ENCODE measurements around the gene MICAL2.

DNA sequence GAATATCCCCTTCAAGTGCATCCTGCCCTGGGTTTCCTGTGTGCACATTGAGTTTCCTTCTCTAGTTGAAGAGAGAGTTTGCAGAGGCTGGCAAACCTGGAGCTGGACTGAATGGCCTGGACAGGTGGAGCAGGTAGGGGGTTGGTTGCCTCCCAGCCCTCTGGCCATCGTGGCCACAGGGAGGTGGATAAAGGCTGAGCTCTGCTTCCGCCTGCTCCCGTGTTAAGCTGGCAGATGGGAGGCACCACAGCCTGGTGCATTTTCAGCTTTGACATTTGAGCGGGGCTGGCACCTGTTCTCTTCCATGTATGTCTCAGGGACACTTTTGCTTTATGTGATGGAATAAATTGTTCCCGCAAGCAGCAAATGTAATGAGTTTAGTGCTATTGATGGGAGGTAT lies 11.1 kb downstream of the MICAL2 start:
- no peak for TF ChIP-seq ZNF12 (CRISPR knock-in tag; IDR thresholded peaks at IDR 0.05)
- no peak for TF ChIP-seq MEF2D (CRISPR knock-in tag; IDR thresholded peaks at IDR 0.05)
- no peak for TF ChIP-seq SIX4 (CRISPR knock-in tag; IDR thresholded peaks at IDR 0.05)
- no peak for TF ChIP-seq TAF1 (CRISPR knock-in tag; IDR thresholded peaks at IDR 0.05)
- TF ChIP-seq, protein P1, sequence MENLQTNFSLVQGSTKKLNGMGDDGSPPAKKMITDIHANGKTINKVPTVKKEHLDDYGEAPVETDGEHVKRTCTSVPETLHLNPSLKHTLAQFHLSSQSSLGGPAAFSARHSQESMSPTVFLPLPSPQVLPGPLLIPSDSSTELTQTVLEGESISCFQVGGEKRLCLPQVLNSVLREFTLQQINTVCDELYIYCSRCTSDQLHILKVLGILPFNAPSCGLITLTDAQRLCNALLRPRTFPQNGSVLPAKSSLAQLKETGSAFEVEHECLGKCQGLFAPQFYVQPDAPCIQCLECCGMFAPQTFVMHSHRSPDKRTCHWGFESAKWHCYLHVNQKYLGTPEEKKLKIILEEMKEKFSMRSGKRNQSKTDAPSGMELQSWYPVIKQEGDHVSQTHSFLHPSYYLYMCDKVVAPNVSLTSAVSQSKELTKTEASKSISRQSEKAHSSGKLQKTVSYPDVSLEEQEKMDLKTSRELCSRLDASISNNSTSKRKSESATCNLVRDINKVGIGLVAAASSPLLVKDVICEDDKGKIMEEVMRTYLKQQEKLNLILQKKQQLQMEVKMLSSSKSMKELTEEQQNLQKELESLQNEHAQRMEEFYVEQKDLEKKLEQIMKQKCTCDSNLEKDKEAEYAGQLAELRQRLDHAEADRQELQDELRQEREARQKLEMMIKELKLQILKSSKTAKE (CRISPR knock-in tag; IDR thresholded peaks at IDR 0.05; ENCODE audit: borderline replicate concordance), result no peak
- TF ChIP-seq ZNF660 (CRISPR knock-in tag; IDR thresholded peaks at IDR 0.05; ENCODE audit: borderline replicate concordance, low read depth), result no peak
